Endothelial cell of hepatic sinusoid (primary cell): ENCODE results near the gene EGLN1.

ENCODE experiments used
- in situ Hi-C: cut with HindIII; loops from 2 replicates; pipeline ENCODE4 v1.10.0; 2017; ENCODE audit warnings: low sequenced_read_pairs

Gene EGLN1

GRCh38 chr1:231334079-231334666, 87.9 kb downstream of the EGLN1 start:
- in situ Hi-C loops: no loop called here

- in situ Hi-C loops: no loop called here
Observed at GRCh38 chr1:231332761-231333160, 89.3 kb downstream of the EGLN1 start.

DNA sequence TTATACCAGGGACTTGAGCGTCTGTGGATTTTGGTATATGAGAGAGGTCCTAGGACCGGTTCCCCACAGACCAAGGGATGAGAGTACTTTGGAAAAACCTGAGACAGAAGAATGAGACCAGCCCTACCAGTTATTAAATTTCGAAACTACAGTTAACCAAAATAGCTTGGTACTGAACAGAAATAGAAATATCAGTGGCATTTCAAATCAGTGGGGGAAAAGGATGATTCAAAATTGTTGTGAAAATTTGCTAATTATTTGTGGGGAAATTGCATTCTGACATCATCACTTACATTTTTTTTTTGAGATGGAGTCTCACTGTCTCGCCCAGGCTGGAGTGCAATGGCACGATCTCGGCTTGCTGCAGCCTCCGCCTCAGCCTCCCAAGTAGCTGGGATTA, 92.6 kb downstream of the EGLN1 start:
- in situ Hi-C loops: no loop called here

GRCh38 chr1:231327617-231328016, 94.5 kb downstream of the EGLN1 start:
- in situ Hi-C loops: no loop called here

- in situ Hi-C loops: no loop called here
Observed at GRCh38 chr1:231326248-231326647, 95.8 kb downstream of the EGLN1 start.

- in situ Hi-C loops: no loop called here
Observed at GRCh38 chr1:231324660-231325059, 97.4 kb downstream of the EGLN1 start.

- in situ Hi-C loops: no loop called here
Observed at GRCh38 chr1:231322880-231323530, 99.1 kb downstream of the EGLN1 start.

DNA sequence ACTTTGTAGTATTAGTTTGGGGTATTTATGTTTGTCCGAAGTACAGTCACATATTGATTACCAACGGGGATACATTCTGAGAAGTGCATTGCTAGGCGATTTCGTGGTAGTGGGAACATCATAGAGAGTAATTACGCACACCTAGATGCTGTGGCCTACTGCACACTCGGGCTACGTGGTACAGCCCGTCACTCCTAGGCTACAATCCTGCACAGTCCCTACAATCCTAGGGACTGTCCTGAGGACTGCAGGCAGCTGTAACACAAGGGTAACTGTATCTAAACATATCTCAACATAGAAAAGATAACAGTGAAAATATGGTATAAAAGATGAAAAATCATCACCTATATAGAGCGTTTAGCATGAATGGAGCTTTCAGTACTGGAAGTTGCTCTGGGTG, 103.0 kb downstream of the EGLN1 start:
- in situ Hi-C loops: loop anchor here (5.0 kb wide), 1 partner anchor 102 kb away; no protein-coding TSS in a partner anchor

GRCh38 chr1:231318568-231318967, 103.5 kb downstream of the EGLN1 start:
- in situ Hi-C loops: loop anchor here (5.0 kb wide), 1 partner anchor 101 kb away; no protein-coding TSS in a partner anchor

- in situ Hi-C loops: loop anchor here (5.0 kb wide), 1 partner anchor 101 kb away; no protein-coding TSS in a partner anchor
Observed at GRCh38 chr1:231318015-231318355, 104.1 kb downstream of the EGLN1 start.

DNA sequence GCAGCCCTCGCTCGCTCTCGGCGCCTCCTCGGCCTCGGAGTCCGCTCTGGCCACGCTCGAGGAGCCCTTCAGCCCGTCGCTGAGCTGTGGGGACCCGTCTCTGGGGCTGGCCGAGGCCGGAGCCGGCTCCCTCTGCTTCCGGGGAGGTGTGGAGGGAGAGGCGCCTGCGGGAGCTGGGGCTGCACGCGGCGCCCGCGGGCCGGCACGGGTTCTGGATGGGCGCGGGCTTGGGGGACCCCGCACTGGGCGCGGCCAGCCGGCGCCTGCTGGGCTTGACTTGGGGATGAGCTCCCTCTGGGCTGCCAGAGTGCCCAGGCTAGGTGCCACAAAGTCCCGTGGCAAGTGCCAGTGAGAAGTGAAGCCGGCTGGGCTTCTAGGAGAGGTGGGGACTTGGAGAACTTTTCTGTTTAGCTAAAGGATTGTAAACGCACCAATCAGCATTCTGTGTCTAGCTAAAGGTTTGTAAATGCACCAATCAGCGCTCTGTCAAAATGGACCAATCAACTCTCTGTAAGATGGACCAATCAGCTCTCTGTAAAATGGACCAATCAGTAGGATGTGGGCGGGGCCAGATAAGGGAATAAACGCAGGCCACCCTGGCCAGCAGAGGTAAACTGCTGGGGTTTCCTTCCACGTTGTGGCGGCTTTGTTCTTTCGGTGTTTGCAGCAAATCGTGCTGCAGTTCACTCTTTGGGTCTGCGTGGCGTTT, 104.6 kb downstream of the EGLN1 start:
- in situ Hi-C loops: loop anchor here (5.0 kb wide), 1 partner anchor 100 kb away; no protein-coding TSS in a partner anchor

DNA sequence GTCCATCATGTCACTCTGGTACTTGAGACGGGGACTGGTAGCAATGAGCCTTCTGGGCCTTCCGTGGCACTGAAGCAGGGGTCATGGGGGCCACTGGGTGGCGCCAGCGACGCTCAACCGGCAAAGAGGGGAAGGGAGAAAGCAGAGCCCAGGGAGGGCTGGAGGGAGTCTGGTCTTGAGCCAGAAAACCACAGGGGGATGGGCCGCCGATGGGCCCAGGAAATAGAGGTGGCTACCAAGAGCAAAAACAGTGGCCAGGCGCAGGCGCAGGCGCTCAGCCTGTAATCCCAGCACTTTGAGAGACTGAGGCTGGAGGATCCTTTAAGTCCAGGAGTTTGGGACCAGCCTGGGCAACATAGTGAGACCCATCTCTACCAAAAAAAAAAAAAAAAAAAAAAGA, 106.2 kb downstream of the EGLN1 start:
- in situ Hi-C loops: loop anchor here (5.0 kb wide), 1 partner anchor 99 kb away; no protein-coding TSS in a partner anchor
